Astrocyte of the cerebellum (primary cell): ENCODE measurements around the gene MESP1.

Experiments used
- DNase-seq: peaks from one replicate; pipeline ENCODE4 v3.0.0-alpha.2; 2011; ENCODE audit warnings: low read depth
- H3K4me3 ChIP-seq: 2 replicates; pipeline ENCODE4 v1.5.1; 2011; ENCODE audit warnings: mild to moderate bottlenecking, low read depth, low read length, moderate library complexity
- CTCF ChIP-seq: IDR thresholded peaks from 2 replicates; pipeline ENCODE4 v1.5.1; 2012; ENCODE audit warnings: low read length, low read depth, moderate library complexity, mild to moderate bottlenecking; ENCODE audit errors: missing control alignments
- in situ Hi-C: cut with HindIII; loops from 2 replicates; pipeline ENCODE4 v1.10.0; 2017; ENCODE audit warnings: low sequenced_read_pairs

MESP1 gene

GRCh38 chr15:89775815-89776214 lies 24.8 kb upstream of the MESP1 start:
- TF ChIP-seq CTCF: no peak
- H3K4me3 ChIP-seq: peak overlapping the region; percentile 39
- in situ Hi-C loops: loop anchor here (5.0 to 10.0 kb wide), 2 partner anchors 54 to 99 kb away; no protein-coding TSS in a partner anchor
- no peak for DNase-seq

- in situ Hi-C loops: loop anchor here (10.0 kb wide), 1 partner anchor 100 kb away; no protein-coding TSS in a partner anchor
- TF ChIP-seq CTCF: no peak
These were observed 23.4 kb upstream of the MESP1 start for GRCh38 chr15:89774492-89774891.

GRCh38 chr15:89772932-89773583 lies 22.0 kb upstream of the MESP1 start:
- in situ Hi-C loops: loop anchor here (10.0 kb wide), 1 partner anchor 102 kb away; no protein-coding TSS in a partner anchor
- DNase-seq: no peak
- peak; percentile 34 for TF ChIP-seq CTCF
- H3K4me3 ChIP-seq: no peak overlapping the region

More at GRCh38 chr15:89774492-89774891, 23.4 kb upstream of the MESP1 start:
- DNase-seq: no peak
- no peak overlapping the region for H3K4me3 ChIP-seq

GRCh38 chr15:89770041-89770440 lies 19.0 kb upstream of the MESP1 start:
- in situ Hi-C loops: loop anchor here (10.0 kb wide), 1 partner anchor 105 kb away; no protein-coding TSS in a partner anchor
- no peak overlapping the region for H3K4me3 ChIP-seq
- TF ChIP-seq CTCF: no peak
- no peak for DNase-seq

- no peak for TF ChIP-seq CTCF
- DNase-seq: no peak
- no peak overlapping the region for H3K4me3 ChIP-seq
- in situ Hi-C loops: no loop called here
These were observed 18.3 kb upstream of the MESP1 start for GRCh38 chr15:89769366-89769765.

- in situ Hi-C loops: no loop called here
- no peak for TF ChIP-seq CTCF
- DNase-seq: no peak
- H3K4me3 ChIP-seq: no peak overlapping the region
These were observed 17.0 kb upstream of the MESP1 start for GRCh38 chr15:89768071-89768500.
